NB4 (cell line): ENCODE results near the gene RGS13.

Experiments used
- CTCF ChIP-seq: IDR thresholded peaks from one replicate; pipeline ENCODE4 v1.5.1; 2012; ENCODE audit warnings: low read depth, low read length
- MYC ChIP-seq: IDR thresholded peaks from 2 replicates; pipeline ENCODE4 v1.6.1; 2011; ENCODE audit warnings: low read depth, low read length

GRCh38 chr1:192602757-192603156 lies 33.2 kb upstream of the RGS13 start:
- TF ChIP-seq MYC (no peak), CTCF (no peak)
